H9 (cell line): ENCODE results near the gene PAIP2. TPM values are rescaled to one million over a fixed set of nuclear protein-coding genes. Genes with fewer than 3 reads are reported as not detected.

Experiments used
- DNase-seq: peaks from one replicate; pipeline ENCODE4 v3.0.0-alpha.2; 2017
- H2AFZ ChIP-seq: one replicate; pipeline ENCODE4 v1.6.1; 2013; ENCODE audit warnings: mild to moderate bottlenecking, low read length, control low read depth, moderate library complexity
- H2AK5ac ChIP-seq: 2 replicates; pipeline ENCODE4 v1.6.1; 2013; ENCODE audit warnings: low read length, control low read depth, mixed read lengths; ENCODE audit not compliant: insufficient read length
- H2BK120ac ChIP-seq: one replicate; pipeline ENCODE4 v1.6.1; 2013; ENCODE audit warnings: low read depth, mild to moderate bottlenecking, low read length, control low read depth, inconsistent platforms; ENCODE audit not compliant: poor library complexity, severe bottlenecking
- H2BK12ac ChIP-seq: 2 replicates; pipeline ENCODE4 v1.6.1; 2013; ENCODE audit warnings: low read length, control low read depth, mixed read lengths, low read depth; ENCODE audit not compliant: insufficient read length
- H2BK15ac ChIP-seq: 2 replicates; pipeline ENCODE4 v1.6.1; 2013; ENCODE audit warnings: low read depth, low read length, control low read depth
- H2BK20ac ChIP-seq: one replicate; pipeline ENCODE4 v1.6.1; 2013; ENCODE audit warnings: low read depth, mild to moderate bottlenecking, low read length, control low read depth, inconsistent platforms; ENCODE audit not compliant: poor library complexity, severe bottlenecking
- H2BK5ac ChIP-seq: 2 replicates; pipeline ENCODE4 v1.6.1; 2013; ENCODE audit warnings: low read length, control low read depth, mixed read lengths; ENCODE audit not compliant: insufficient read length
- H3K14ac ChIP-seq: 2 replicates; pipeline ENCODE4 v1.6.1; 2013; ENCODE audit warnings: low read length, control low read depth; ENCODE audit not compliant: insufficient read depth
- H3K18ac ChIP-seq: 2 replicates; pipeline ENCODE4 v1.6.1; 2013; ENCODE audit warnings: low read depth, mild to moderate bottlenecking, mixed read lengths, low read length, control low read depth; ENCODE audit not compliant: insufficient read length
- H3K23ac ChIP-seq: 2 replicates; pipeline ENCODE4 v1.6.1; 2013; ENCODE audit warnings: low read length, control low read depth, mixed read lengths, low read depth; ENCODE audit not compliant: insufficient read length
- H3K23me2 ChIP-seq: 2 replicates; pipeline ENCODE4 v1.6.1; 2013; ENCODE audit warnings: low read depth, mild to moderate bottlenecking, mixed read lengths, low read length, control low read depth; ENCODE audit not compliant: insufficient read length, poor library complexity, severe bottlenecking
- H3K27ac ChIP-seq: 2 replicates; pipeline ENCODE4 v1.5.1; 2013; ENCODE audit warnings: low read length, control low read depth, mixed read lengths, low read depth; ENCODE audit not compliant: insufficient read length
- H3K27me3 ChIP-seq: 2 replicates; pipeline ENCODE4 v1.6.1; 2013; ENCODE audit warnings: low read length, control low read depth, inconsistent platforms; ENCODE audit not compliant: insufficient read depth
- H3K4ac ChIP-seq: 2 replicates; pipeline ENCODE4 v1.6.1; 2013; ENCODE audit warnings: low read depth, mild to moderate bottlenecking, control low read depth, inconsistent platforms, low read length, moderate library complexity
- H3K4me1 ChIP-seq: 2 replicates; pipeline ENCODE4 v1.6.1; 2013; ENCODE audit warnings: low read length, control low read depth, inconsistent platforms; ENCODE audit not compliant: insufficient read depth
- H3K4me2 ChIP-seq: 2 replicates; pipeline ENCODE4 v1.6.1; 2013; ENCODE audit warnings: low read length, control low read depth, mixed read lengths; ENCODE audit not compliant: insufficient read length, insufficient read depth
- H3K56ac ChIP-seq: 2 replicates; pipeline ENCODE4 v1.6.1; 2013; ENCODE audit warnings: low read depth, mild to moderate bottlenecking, mixed read lengths, low read length, control low read depth; ENCODE audit not compliant: insufficient read length
- H3K79me1 ChIP-seq: 2 replicates; pipeline ENCODE4 v1.6.1; 2013; ENCODE audit warnings: low read depth, mild to moderate bottlenecking, moderate library complexity, low read length, control low read depth, inconsistent platforms; ENCODE audit not compliant: insufficient read depth, poor library complexity, severe bottlenecking
- H3K79me2 ChIP-seq: 2 replicates; pipeline ENCODE4 v1.6.1; 2013; ENCODE audit warnings: low read length, control low read depth, inconsistent platforms; ENCODE audit not compliant: insufficient read depth
- H3K9ac ChIP-seq: 2 replicates; pipeline ENCODE4 v1.6.1; 2013; ENCODE audit warnings: low read length, control low read depth, mixed read lengths; ENCODE audit not compliant: insufficient read length; ENCODE audit errors: extremely low read depth
- H3K9me3 ChIP-seq: one replicate; pipeline ENCODE4 v1.6.1; 2013; ENCODE audit warnings: low read depth, low read length, inconsistent platforms; ENCODE audit not compliant: control insufficient read depth
- H3T11ph ChIP-seq: one replicate; pipeline ENCODE4 v1.6.1; 2013; ENCODE audit warnings: mild to moderate bottlenecking, low read length, control low read depth, inconsistent platforms
- H4K20me1 ChIP-seq: one replicate; pipeline ENCODE4 v1.6.1; 2013; ENCODE audit not compliant: control insufficient read depth, insufficient read length, insufficient read depth
- H4K5ac ChIP-seq: 2 replicates; pipeline ENCODE4 v1.6.1; 2013; ENCODE audit warnings: low read depth, mild to moderate bottlenecking, mixed read lengths, low read length, control low read depth; ENCODE audit not compliant: insufficient read length
- H4K8ac ChIP-seq: replicated peaks from 2 replicates; pipeline ENCODE4 v1.6.1; 2013; ENCODE audit warnings: low read length, control low read depth, mixed read lengths, low read depth; ENCODE audit not compliant: insufficient read length
- H4K91ac ChIP-seq: 2 replicates; pipeline ENCODE4 v1.6.1; 2013; ENCODE audit warnings: low read depth, mild to moderate bottlenecking, moderate library complexity, mixed read lengths, low read length, control low read depth; ENCODE audit not compliant: insufficient read length
- H3K27ac Mint-ChIP-seq, 3 experiments: 2 replicates in 2 of 3; 3 replicates in 1 of 3; pipeline ENCODE4 v1.8.0; 2020 to 2021; ENCODE audit warnings: mixed read lengths in 3 of 3, mild to moderate bottlenecking in 1 of 3, moderate library complexity in 1 of 3
- H3K27me3 Mint-ChIP-seq: 2 replicates; pipeline ENCODE4 v1.8.0; 2021; ENCODE audit warnings: low read depth, mild to moderate bottlenecking, moderate library complexity, mixed read lengths
- H3K36me3 Mint-ChIP-seq, 3 experiments: 2 replicates in 2 of 3; 3 replicates in 1 of 3; pipeline ENCODE4 v1.8.0; 2020 to 2021; ENCODE audit warnings: low read depth in 3 of 3, mixed read lengths in 3 of 3; ENCODE audit not compliant: insufficient read depth in 1 of 3
- H3K4me1 Mint-ChIP-seq, 2 experiments: 2 replicates each; pipeline ENCODE4 v1.8.0; 2020; ENCODE audit warnings: mixed read lengths in 2 of 2
- H3K4me3 Mint-ChIP-seq, 2 experiments: 2 replicates in 1 of 2; 3 replicates in 1 of 2; pipeline ENCODE4 v1.8.0; 2020 to 2021; ENCODE audit warnings: mild to moderate bottlenecking in 2 of 2, mixed read lengths in 2 of 2, moderate library complexity in 1 of 2
- H3K9me3 Mint-ChIP-seq, 2 experiments: 2 replicates in 1 of 2; 3 replicates in 1 of 2; pipeline ENCODE4 v1.8.0; 2020; ENCODE audit warnings: mild to moderate bottlenecking in 2 of 2, mixed read lengths in 2 of 2, moderate library complexity in 1 of 2
- WGBS: extraction: QIAGEN DNeasy Blood & Tissue Kit; methylation state at CpG from one replicate; pipeline ENCODE4 v1.1.7; 2013; ENCODE audit warnings: missing lambda C conversion rate, low lambda C conversion rate, mixed read lengths; ENCODE audit not compliant: insufficient read length; ENCODE audit errors: extremely low coverage; 5-methylcytosine and 5-hydroxymethylcytosine counted together
- total RNA-seq: library from RNA; stranded (reverse); gene quantifications from 2 replicates; pipeline ENCODE4 v1.2.1, GENCODE V29; 2021
- TF ChIP-seq, protein P1 (sequence below): fragments of 200-600 bp; sonication (generic); conservative IDR thresholded peaks from 3 replicates; pipeline ENCODE4 v1.8.0; 2021; ENCODE audit warnings: antibody characterized with exemption, mild to moderate bottlenecking

The PAIP2 gene
- total RNA-seq, 1 experiment from 2014 or later: 121 TPM

DNA sequence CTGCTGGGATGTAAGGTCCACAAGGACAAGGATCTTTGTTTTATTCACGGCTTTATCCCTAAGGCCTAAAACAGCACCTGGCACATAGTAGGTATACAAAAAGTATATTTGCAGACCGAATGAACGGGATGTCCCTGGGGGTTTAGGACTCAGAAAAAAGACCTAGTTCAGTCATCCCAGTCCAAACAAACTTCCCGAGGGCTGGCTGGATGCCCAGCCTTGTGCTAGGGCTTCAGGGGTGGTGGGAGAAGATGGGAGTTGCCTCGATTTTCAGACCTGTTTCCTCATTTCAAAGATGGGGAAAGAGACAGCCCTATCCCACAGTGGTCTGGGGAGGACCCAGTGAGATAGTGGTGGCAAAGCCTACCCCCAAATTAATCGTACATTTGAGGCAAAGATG, 56.3 kb downstream of the PAIP2 start:
- no peak overlapping the region for H2BK20ac ChIP-seq
- H3K4ac ChIP-seq: no peak overlapping the region
- H3K18ac ChIP-seq: no peak overlapping the region
- no peak overlapping the region for H2AK5ac ChIP-seq
- H3K27ac ChIP-seq: no peak overlapping the region
- H4K5ac ChIP-seq: no peak overlapping the region
- no peaks in the 10 kb centered on the region for H3K9me3 ChIP-seq
- H2BK12ac ChIP-seq: no peak overlapping the region
- TF ChIP-seq, protein P1, sequence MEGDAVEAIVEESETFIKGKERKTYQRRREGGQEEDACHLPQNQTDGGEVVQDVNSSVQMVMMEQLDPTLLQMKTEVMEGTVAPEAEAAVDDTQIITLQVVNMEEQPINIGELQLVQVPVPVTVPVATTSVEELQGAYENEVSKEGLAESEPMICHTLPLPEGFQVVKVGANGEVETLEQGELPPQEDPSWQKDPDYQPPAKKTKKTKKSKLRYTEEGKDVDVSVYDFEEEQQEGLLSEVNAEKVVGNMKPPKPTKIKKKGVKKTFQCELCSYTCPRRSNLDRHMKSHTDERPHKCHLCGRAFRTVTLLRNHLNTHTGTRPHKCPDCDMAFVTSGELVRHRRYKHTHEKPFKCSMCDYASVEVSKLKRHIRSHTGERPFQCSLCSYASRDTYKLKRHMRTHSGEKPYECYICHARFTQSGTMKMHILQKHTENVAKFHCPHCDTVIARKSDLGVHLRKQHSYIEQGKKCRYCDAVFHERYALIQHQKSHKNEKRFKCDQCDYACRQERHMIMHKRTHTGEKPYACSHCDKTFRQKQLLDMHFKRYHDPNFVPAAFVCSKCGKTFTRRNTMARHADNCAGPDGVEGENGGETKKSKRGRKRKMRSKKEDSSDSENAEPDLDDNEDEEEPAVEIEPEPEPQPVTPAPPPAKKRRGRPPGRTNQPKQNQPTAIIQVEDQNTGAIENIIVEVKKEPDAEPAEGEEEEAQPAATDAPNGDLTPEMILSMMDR: no peak
- H3K9ac ChIP-seq: no peak overlapping the region
- peaks cover 19% of the 10 kb centered on the region for H3K23me2 ChIP-seq
- H3K27ac Mint-ChIP-seq: no peak overlapping the region
- H3K27me3 ChIP-seq: peaks cover 8% of the 10 kb centered on the region
- no peaks in the 10 kb centered on the region for H3K79me1 ChIP-seq
- H4K20me1 ChIP-seq: no peaks in the 10 kb centered on the region
- H3K23ac ChIP-seq: no peak overlapping the region
- no peak overlapping the region for H2AFZ ChIP-seq
- no peak overlapping the region for H2BK120ac ChIP-seq
- H3K14ac ChIP-seq: no peak overlapping the region
- H3K4me1 Mint-ChIP-seq: peaks cover 17 to 30% of the 10 kb centered on the region in 2 experiments
- no CpG with 5 or more reads among the region's 6 CpGs for WGBS
- no peak overlapping the region for H4K8ac ChIP-seq
- no peak overlapping the region for H2BK5ac ChIP-seq
- no peak overlapping the region for H3K4me2 ChIP-seq
- no peaks in the 10 kb centered on the region for H3K9me3 Mint-ChIP-seq
- no peaks in the 10 kb centered on the region for H3K79me2 ChIP-seq
- H3K27me3 Mint-ChIP-seq: peaks cover 22% of the 10 kb centered on the region
- H3K4me3 Mint-ChIP-seq: no peak overlapping the region
- peaks cover 4% of the 10 kb centered on the region; the same call in 1 of the 2 replicates for H3K4me1 ChIP-seq
- peaks cover 4 to 26% (median 16%) of the 10 kb centered on the region in 3 experiments for H3K36me3 Mint-ChIP-seq
- DNase-seq: no peak
- no peak overlapping the region for H2BK15ac ChIP-seq
- no peak overlapping the region for H3T11ph ChIP-seq
- H4K91ac ChIP-seq: no peak overlapping the region
- H3K56ac ChIP-seq: no peak overlapping the region
